GM13977 (cell line): ENCODE data around the gene LRRC45.

Source experiments
- DNase-seq: peaks from one replicate; pipeline ENCODE4 v3.0.0; 2012; ENCODE audit warnings: low spot score
- in situ Hi-C: fragments of 300-500 bp; cut with MboI; formaldehyde crosslinking; loops from one replicate; pipeline ENCODE4 v1.12.0; 2022; ENCODE audit warnings: low sequenced_read_pairs, low pct_unique_long_range_greater_than_20kb, mixed read lengths, inconsistent platforms; ENCODE audit not compliant: unreplicated experiment
- TF ChIP-seq, protein P1 (sequence below): IDR thresholded peaks from 2 replicates; pipeline ENCODE4 v1.5.1; 2012; ENCODE audit warnings: mild to moderate bottlenecking, control low read depth; ENCODE audit not compliant: insufficient read depth; ENCODE audit errors: extremely low read depth, missing control alignments

The LRRC45 gene

GRCh38 chr17:81998691-81999438, 24.2 kb upstream of the LRRC45 start:
- DNase-seq = no peak
- in situ Hi-C loops = no loop called here

GRCh38 chr17:81999587-81999975, 23.5 kb upstream of the LRRC45 start:
- DNase-seq = no peak
- TF ChIP-seq, protein P1, sequence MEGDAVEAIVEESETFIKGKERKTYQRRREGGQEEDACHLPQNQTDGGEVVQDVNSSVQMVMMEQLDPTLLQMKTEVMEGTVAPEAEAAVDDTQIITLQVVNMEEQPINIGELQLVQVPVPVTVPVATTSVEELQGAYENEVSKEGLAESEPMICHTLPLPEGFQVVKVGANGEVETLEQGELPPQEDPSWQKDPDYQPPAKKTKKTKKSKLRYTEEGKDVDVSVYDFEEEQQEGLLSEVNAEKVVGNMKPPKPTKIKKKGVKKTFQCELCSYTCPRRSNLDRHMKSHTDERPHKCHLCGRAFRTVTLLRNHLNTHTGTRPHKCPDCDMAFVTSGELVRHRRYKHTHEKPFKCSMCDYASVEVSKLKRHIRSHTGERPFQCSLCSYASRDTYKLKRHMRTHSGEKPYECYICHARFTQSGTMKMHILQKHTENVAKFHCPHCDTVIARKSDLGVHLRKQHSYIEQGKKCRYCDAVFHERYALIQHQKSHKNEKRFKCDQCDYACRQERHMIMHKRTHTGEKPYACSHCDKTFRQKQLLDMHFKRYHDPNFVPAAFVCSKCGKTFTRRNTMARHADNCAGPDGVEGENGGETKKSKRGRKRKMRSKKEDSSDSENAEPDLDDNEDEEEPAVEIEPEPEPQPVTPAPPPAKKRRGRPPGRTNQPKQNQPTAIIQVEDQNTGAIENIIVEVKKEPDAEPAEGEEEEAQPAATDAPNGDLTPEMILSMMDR = no peak
- in situ Hi-C loops = no loop called here

More at GRCh38 chr17:81998691-81999438, 24.2 kb upstream of the LRRC45 start:
- TF ChIP-seq, protein P1 = no peak

DNA sequence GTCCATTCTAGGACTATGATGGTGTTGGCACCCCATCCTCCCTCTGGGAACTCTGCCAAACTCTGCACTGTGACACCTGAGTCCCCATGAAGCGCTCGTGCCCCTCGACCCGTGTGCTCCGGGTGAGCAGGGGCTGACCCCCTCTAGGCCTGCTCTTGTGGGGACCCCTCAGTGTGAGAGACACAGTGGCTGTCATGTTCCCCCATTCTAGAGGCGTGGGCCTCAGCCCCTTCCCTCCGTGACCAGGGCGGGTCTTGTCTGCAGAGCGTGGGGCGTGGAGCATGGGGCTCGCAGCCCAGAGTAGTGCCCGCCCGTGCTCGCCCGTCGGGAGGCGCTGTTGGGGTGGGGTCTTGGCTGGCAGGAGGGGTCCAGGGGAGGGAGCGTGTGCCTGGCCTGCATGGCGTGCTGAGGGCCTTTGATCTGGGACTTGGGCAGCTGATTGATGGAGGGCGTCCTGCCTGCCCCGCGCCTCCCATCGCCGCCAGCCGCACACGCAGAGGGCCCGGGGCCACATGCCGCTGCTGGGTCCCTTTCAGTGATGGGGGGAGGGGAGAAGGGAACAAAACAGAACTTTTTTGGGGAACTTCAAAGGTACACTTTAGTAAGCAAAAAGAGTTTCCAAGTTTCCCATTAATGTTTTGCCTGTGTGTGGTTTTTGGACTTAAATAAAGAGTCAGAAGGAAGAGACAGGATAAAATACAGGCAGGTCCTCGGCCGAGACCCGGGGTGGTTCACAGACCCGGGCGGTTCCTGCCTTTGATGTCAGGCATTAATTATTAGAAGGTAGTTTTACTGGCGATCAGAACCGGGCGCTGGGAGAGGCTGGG, 22.9 kb upstream of the LRRC45 start:
- DNase-seq = no peak
- TF ChIP-seq, protein P1 = no peak
- in situ Hi-C loops = no loop called here

DNA sequence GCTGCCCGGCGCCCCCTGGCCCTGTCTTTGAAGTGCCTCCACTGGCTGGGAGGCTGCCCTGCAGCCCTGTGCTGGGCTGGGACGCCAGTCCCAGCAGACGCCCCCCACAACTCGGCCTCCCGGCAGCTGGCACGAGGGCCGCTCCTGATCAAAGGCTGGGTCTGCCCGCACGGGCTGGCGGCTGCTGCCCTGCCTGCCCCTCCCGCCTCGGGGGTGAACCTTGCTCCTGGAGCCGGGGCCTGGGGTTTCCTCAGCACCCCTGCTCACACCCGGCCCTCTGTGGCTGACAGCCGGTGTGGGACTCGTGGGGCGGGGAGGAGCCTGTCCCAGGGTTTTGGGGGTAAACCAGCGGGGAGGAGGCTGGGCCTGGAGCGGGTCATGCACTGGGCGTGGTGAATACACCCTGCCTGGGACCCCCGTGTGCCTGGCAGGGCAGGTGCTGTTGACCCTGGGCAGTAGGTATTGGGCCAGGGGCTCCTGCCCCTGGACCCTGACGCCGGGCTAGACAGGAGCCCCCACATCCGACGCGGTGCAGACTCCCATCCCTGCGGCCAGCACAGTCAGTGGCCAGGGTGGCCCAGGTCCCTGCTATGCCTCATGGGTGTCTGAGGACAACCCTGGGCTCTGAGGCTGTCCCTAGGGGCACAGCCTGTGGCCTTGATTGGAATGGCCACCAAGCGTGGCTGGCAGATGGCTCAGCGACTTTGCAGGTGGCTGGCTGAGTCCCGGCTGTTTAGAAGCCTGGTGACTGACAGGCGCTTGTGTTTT, 22.1 kb upstream of the LRRC45 start:
- DNase-seq = no peak
- TF ChIP-seq, protein P1 = no peak
- in situ Hi-C loops = no loop called here

- TF ChIP-seq, protein P1 = no peak
- in situ Hi-C loops = no loop called here
- no peak for DNase-seq
Measured at GRCh38 chr17:82001571-82002056, 21.5 kb upstream of the LRRC45 start.
